Heart right ventricle (tissue), 16 donors: ENCODE results near the gene DIS3L. TPM values are rescaled to one million over a fixed set of nuclear protein-coding genes. Genes with fewer than 3 reads are reported as not detected.

Experiments
- ATAC-seq, 8 donors: fragments of 200-7000 bp; cut with Tn5 transposase; one replicate each; pipeline ENCODE4 v1.9.1; 2020; ENCODE audit warnings: mild to moderate bottlenecking in 8 of 8, moderate library complexity in 8 of 8, moderate number of reproducible peaks in 1 of 8
- DNase-seq, 2 donors: peaks; one replicate each; pipeline ENCODE4 v3.0.0-alpha.2; 2020
- H3K27ac ChIP-seq, 10 donors: fragments of 200-600 bp; sonication (generic) in 2 of 10; one replicate each; pipeline versions ENCODE4 v1.5.0 to v1.8.0; 2020 to 2022; ENCODE audit warnings: mild to moderate bottlenecking in 3 of 10
- H3K27me3 ChIP-seq, 7 donors: fragments of 200-600 bp; one replicate each; pipeline ENCODE4 v1.8.0; 2021 to 2022; ENCODE audit warnings: mild to moderate bottlenecking in 2 of 7
- H3K36me3 ChIP-seq, 9 donors: fragments of 200-600 bp; sonication (generic) in 1 of 9; one replicate each; pipeline versions ENCODE4 v1.5.0 to v1.8.0; 2020 to 2022; ENCODE audit warnings: mild to moderate bottlenecking in 2 of 9
- H3K4me1 ChIP-seq, 9 donors: fragments of 200-600 bp; sonication (generic) in 1 of 9; one replicate each; pipeline versions ENCODE4 v1.5.0 to v1.8.0; 2020 to 2022; ENCODE audit warnings: mild to moderate bottlenecking in 4 of 9
- H3K4me3 ChIP-seq, 10 donors: fragments of 200-600 bp; sonication (generic) in 2 of 10; one replicate each; pipeline versions ENCODE4 v1.5.0 to v1.8.0; 2020 to 2022; ENCODE audit warnings: mild to moderate bottlenecking in 7 of 10, moderate library complexity in 2 of 10
- H3K9me3 ChIP-seq, 11 donors: fragments of 200-600 bp in 10 of 11; sonication (generic) in 2 of 11; one replicate each; pipeline versions ENCODE4 v1.5.0 to v1.8.0; 2013 to 2022; ENCODE audit warnings: mild to moderate bottlenecking in 2 of 11, control low read depth in 1 of 11, moderate library complexity in 1 of 11
- WGBS, 2 donors: extraction: QIAGEN DNeasy Blood & Tissue Kit; methylation state at CpG; one replicate each; pipeline ENCODE4 v1.1.7; 2013; ENCODE audit warnings: inconsistent platforms in 1 of 2; 5-methylcytosine and 5-hydroxymethylcytosine counted together
- intact Hi-C, 10 donors: fragments of 100-400 bp; cut with DNase I; formaldehyde crosslinking; loops; one replicate each; pipeline versions ENCODE4 v1.11.1 to v1.14.2; 2022
- polyA plus RNA-seq, 2 donors: library from polyadenylated mRNA; stranded (reverse); fragments of 200-250 nt; gene quantifications; one replicate each; pipeline ENCODE4 v1.2.3, GENCODE V29; 2013
- total RNA-seq, 10 donors: library from RNA; stranded (reverse); fragmentation: NEBNext Ultra II Directional in 3 of 10; extraction: Animal tissue kit (Norgen Biotek cat#: 25700) in 3 of 10; gene quantifications; one replicate each; pipeline versions ENCODE4 v1.2.1 to v1.2.4, GENCODE V29; 2021 to 2023
- TF ChIP-seq, protein P1 (sequence below), 9 donors: fragments of 200-600 bp; sonication (generic) in 2 of 9; IDR thresholded peaks; one replicate each; pipeline versions ENCODE4 v1.5.0 to v1.8.0; 2021 to 2022; ENCODE audit warnings: antibody characterized with exemption in 9 of 9, mild to moderate bottlenecking in 5 of 9, moderate library complexity in 1 of 9
- donor health status: Arrhythmogenic right ventricular cardiomyopathy.
- donor health status: ischemic (EF 13 %, LVEDD 7.1; RV severe dilation, severe dysfunction).
- donor health status: healthy with polysubstance abuse.
- donor health status: DM: no; HTN: yes; CAD: no.
- donor health status: DM: no; HTN: no; CAD: no.
- donor health status: ischemic (EF 25% LVEDD 6.9; RV normal size, moderate dysfunction).
- donor health status: ischemic (EF 25% LVEDD 5.7; RV mildly dilated, moderate dysfunction).
- donor health status: healthy.
- donor health status: DM: yes; HTN: yes; CAD: no.
- donor health status: Ischemic cardiomyopathy.
- donor health status: ischemic (EF 35%, LVEDD 5.7; RV mildly dilated, moderate dysfunction).
- donor health status: nonischemic (EF 11% LVEDD 7.7; RV severe dilation, severe dysfunction).
- donor health status: DM: yes; HTN: yes; CAD: no.
- donor health status: PGD.
- donor health status: ischemic (EF 29% LVEDD 5.4; RV normal size, mild dysfunction).
- donor health status: nonischemic (EF 23%, LVEDD 6.1; RV moderate dilation, normal function).

DIS3L gene
- total and polyA plus RNA-seq, 12 donors, result 10.6 to 49.6 (median 38.3) TPM

DNA sequence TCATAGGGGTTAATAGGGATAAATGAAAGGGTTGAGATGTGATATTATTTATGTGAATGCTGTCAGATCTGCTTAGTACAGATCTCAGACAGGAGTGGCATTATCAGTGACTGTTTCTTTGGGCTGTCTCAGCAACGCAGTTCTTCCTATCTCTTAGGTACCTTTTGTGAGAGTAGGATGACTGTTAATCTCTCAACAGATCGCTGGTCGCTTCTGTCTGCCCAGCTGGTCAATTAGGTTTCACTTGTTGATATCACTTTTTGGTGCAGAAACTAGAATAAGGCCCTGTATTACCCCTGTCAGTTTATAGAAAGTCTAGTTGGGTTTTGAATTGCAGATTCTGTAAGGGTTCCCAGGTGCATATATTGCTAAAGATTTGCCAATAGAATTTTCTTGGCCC, 16.5 kb downstream of the DIS3L start:
- intact Hi-C loops, result no loop called here
- no peaks in the 10 kb centered on the region for H3K27me3 ChIP-seq
- DNase-seq, result no peak
- H3K4me1 ChIP-seq, result no peaks in the 10 kb centered on the region
- no peaks in the 10 kb centered on the region for H3K9me3 ChIP-seq
- TF ChIP-seq, protein P1, sequence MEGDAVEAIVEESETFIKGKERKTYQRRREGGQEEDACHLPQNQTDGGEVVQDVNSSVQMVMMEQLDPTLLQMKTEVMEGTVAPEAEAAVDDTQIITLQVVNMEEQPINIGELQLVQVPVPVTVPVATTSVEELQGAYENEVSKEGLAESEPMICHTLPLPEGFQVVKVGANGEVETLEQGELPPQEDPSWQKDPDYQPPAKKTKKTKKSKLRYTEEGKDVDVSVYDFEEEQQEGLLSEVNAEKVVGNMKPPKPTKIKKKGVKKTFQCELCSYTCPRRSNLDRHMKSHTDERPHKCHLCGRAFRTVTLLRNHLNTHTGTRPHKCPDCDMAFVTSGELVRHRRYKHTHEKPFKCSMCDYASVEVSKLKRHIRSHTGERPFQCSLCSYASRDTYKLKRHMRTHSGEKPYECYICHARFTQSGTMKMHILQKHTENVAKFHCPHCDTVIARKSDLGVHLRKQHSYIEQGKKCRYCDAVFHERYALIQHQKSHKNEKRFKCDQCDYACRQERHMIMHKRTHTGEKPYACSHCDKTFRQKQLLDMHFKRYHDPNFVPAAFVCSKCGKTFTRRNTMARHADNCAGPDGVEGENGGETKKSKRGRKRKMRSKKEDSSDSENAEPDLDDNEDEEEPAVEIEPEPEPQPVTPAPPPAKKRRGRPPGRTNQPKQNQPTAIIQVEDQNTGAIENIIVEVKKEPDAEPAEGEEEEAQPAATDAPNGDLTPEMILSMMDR (IDR thresholded peaks at IDR 0.05), result no peak
- no peak for ATAC-seq
- 72 to 82% methylated on average over 3 of the region's 3 CpGs for WGBS, 2 donors
- H3K4me3 ChIP-seq, result no peak overlapping the region
- no peak overlapping the region for H3K27ac ChIP-seq
- H3K36me3 ChIP-seq, result peaks cover 0 to 99% (median 52%) of the 10 kb centered on the region in 9 donors

DNA sequence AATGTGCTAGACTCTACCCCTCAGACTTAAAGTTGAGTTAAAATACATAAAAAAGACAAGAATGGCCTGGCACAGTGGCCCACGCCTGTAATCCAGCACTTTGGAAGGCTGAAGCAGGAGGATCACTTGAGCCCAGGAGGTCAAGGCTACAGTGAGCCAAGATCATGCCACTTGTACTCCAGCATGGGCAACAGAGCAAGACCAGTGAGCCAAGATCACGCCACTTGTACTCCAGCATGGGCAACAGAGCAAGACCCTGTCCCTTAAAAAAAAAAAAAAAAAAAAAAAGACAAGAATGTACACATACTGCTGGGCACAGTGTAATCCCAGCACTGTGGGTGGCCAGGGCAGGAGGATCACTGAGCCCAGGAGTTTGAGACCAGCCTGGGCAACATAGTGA, 17.4 kb downstream of the DIS3L start:
- H3K4me3 ChIP-seq, result no peak overlapping the region
- no peaks in the 10 kb centered on the region for H3K27me3 ChIP-seq
- no peak overlapping the region for H3K27ac ChIP-seq
- H3K36me3 ChIP-seq, result peaks cover 0 to 100% (median 46%) of the 10 kb centered on the region in 9 donors
- intact Hi-C loops, result no loop called here
- no peak for DNase-seq
- ATAC-seq, result no peak
- 87 to 98% methylated on average over 2 of the region's 2 CpGs for WGBS, 2 donors
- H3K4me1 ChIP-seq, result no peaks in the 10 kb centered on the region
- H3K9me3 ChIP-seq, result no peaks in the 10 kb centered on the region
- TF ChIP-seq, protein P1 (IDR thresholded peaks at IDR 0.05), result no peak

- Histone ChIP-seq H3K27me3 (no peaks in the 10 kb centered on the region), H3K4me1 (no peaks in the 10 kb centered on the region), H3K27ac (no peak overlapping the region), H3K36me3 (peaks cover 0 to 100% (median 40%) of the 10 kb centered on the region in 9 donors), H3K4me3 (no peak overlapping the region), H3K9me3 (no peaks in the 10 kb centered on the region)
- WGBS, 2 donors, result 95 to 100% methylated on average over 2 of the region's 2 CpGs
- TF ChIP-seq, protein P1 (IDR thresholded peaks at IDR 0.05), result no peak
- ATAC-seq, result no peak
- intact Hi-C loops, result no loop called here
- no peak for DNase-seq
Observed at GRCh38 chr15:66312144-66312543, 18.8 kb downstream of the DIS3L start.

GRCh38 chr15:66323312-66323928, 30.1 kb downstream of the DIS3L start:
- no peak for ATAC-seq
- peaks cover 0 to 100% (median 63%) of the 10 kb centered on the region in 9 donors for H3K36me3 ChIP-seq

More at GRCh38 chr15:66323312-66323928, 30.1 kb downstream of the DIS3L start:
- intact Hi-C loops, result no loop called here
- Histone ChIP-seq H3K27ac (no peak overlapping the region), H3K9me3 (no peaks in the 10 kb centered on the region), H3K4me1 (no peaks in the 10 kb centered on the region), H3K4me3 (no peak overlapping the region), H3K27me3 (no peaks in the 10 kb centered on the region)
- WGBS, 2 donors, result 73 to 80% methylated on average over 12 of the region's 12 CpGs
- TF ChIP-seq, protein P1 (IDR thresholded peaks at IDR 0.05), result no peak
- no peak for DNase-seq
